A549 (cell line): ENCODE data around the gene RPL10.
A peak's percentile ranks its signal among the peaks of the same experiment; 100 is the strongest.

Source experiments
- CEBPB ChIP-seq, 2 experiments: fragments of >200 bp in 1 of 2; sonication (Bioruptor Twin) in 1 of 2; formaldehyde crosslinking in 1 of 2; IDR thresholded peaks; 2 replicates each; pipeline ENCODE4 v1.6.1; 2012 to 2016
- CTCF ChIP-seq: fragments of >200 bp; sonication (Bioruptor Twin); formaldehyde crosslinking; IDR thresholded peaks from 3 replicates; pipeline ENCODE4 v1.5.1; 2016
- HES2 ChIP-seq: fragments of >200 bp; sonication (Bioruptor Twin); formaldehyde crosslinking; IDR thresholded peaks from 2 replicates; pipeline ENCODE4 v1.6.1; 2016
- JUN ChIP-seq, 2 experiments: fragments of >200 bp; sonication (Bioruptor Twin); formaldehyde crosslinking; IDR thresholded peaks; 2 replicates in 1 of 2; 3 replicates in 1 of 2; pipeline ENCODE4 v1.6.1; 2016 to 2017
- MAZ ChIP-seq: fragments of 150-350 bp; IDR thresholded peaks from 2 replicates; pipeline ENCODE4 v1.6.1; 2014; ENCODE audit warnings: antibody characterized with exemption, low read depth, low read length, borderline replicate concordance
- POLR2A ChIP-seq: IDR thresholded peaks from 2 replicates; pipeline ENCODE4 v1.6.1; 2012; ENCODE audit warnings: mild to moderate bottlenecking, low read length
- REST ChIP-seq: fragments of 200-600 bp; sonication (generic); IDR thresholded peaks from 2 replicates; pipeline ENCODE4 v1.6.1; 2016; ENCODE audit warnings: antibody characterized with exemption, mild to moderate bottlenecking, moderate library complexity
- RNF2 ChIP-seq: fragments of 200-600 bp; sonication (generic); IDR thresholded peaks from 2 replicates; pipeline ENCODE4 v1.6.1; 2016; ENCODE audit warnings: low read depth, mild to moderate bottlenecking, antibody characterized with exemption, moderate library complexity, borderline replicate concordance
- SMC3 ChIP-seq: fragments of >200 bp; sonication (Bioruptor Twin); formaldehyde crosslinking; IDR thresholded peaks from 3 replicates; pipeline ENCODE4 v1.6.1; 2018; ENCODE audit warnings: inconsistent platforms

- TF ChIP-seq HES2 (no peak), SMC3 (no peak), CTCF (peak; percentile 11; the same call in 1 of the 3 replicates), POLR2A (no peak), MAZ (no peak), JUN (IDR thresholded peaks at IDR 0.05) (no peak), CEBPB (IDR thresholded peaks at IDR 0.05) (no peak), RNF2 (no peak), REST (no peak)
Observed at GRCh38 chrX:154384284-154384892, 13.8 kb upstream of the RPL10 start.
